Mesothelial cell of epicardium (in vitro differentiated cells): ENCODE measurements around the gene RPS2. TPM values are rescaled to one million over a fixed set of nuclear protein-coding genes. Genes with fewer than 3 reads are reported as not detected.

Experiments
- DNase-seq, 2 experiments: peaks; one replicate each; pipeline ENCODE4 v3.0.0; 2021; ENCODE audit warnings: low spot score in 2 of 2; ENCODE audit not compliant: unreplicated experiment in 2 of 2
- H3K27ac Mint-ChIP-seq: 2 replicates; pipeline ENCODE4 v1.8.0; 2021; ENCODE audit warnings: mixed read lengths
- H3K27me3 Mint-ChIP-seq: 2 replicates; pipeline ENCODE4 v1.8.0; 2021; ENCODE audit warnings: low read depth, mixed read lengths
- H3K36me3 Mint-ChIP-seq: 2 replicates; pipeline ENCODE4 v1.8.0; 2021; ENCODE audit warnings: mixed read lengths
- H3K4me1 Mint-ChIP-seq: 2 replicates; pipeline ENCODE4 v1.8.0; 2021; ENCODE audit warnings: mixed read lengths
- H3K4me3 Mint-ChIP-seq: 2 replicates; pipeline ENCODE4 v1.8.0; 2021; ENCODE audit warnings: mild to moderate bottlenecking, moderate library complexity, mixed read lengths
- H3K9me3 Mint-ChIP-seq: 2 replicates; pipeline ENCODE4 v1.8.0; 2021; ENCODE audit warnings: mixed read lengths
- CTCF ChIP-seq: fragments of 200-600 bp; sonication (generic); IDR thresholded peaks from one replicate; pipeline ENCODE4 v1.5.0; 2021; ENCODE audit warnings: antibody characterized with exemption; ENCODE audit not compliant: unreplicated experiment
- total RNA-seq: library from RNA; stranded (reverse); gene quantifications from 3 replicates; pipeline ENCODE4 v1.2.1, GENCODE V29; 2021

Gene RPS2
- total RNA-seq, 1 donor from 2014 or later, result 2,265 TPM

GRCh38 chr16:1973461-1974156, 9.0 kb upstream of the RPS2 start:
- Mint-ChIP-seq H3K36me3 (peaks cover 9% of the 10 kb centered on the region), H3K4me1 (peaks cover 22% of the 10 kb centered on the region), H3K9me3 (no peaks in the 10 kb centered on the region), H3K4me3 (peak overlapping the region; percentile 45), H3K27ac (no peak overlapping the region), H3K27me3 (peaks cover 6% of the 10 kb centered on the region)
- TF ChIP-seq CTCF, result no peak
- no peak for DNase-seq

GRCh38 chr16:1972490-1972877, 7.9 kb upstream of the RPS2 start:
- DNase-seq, result no peak
- H3K4me1 Mint-ChIP-seq, result peaks cover 22% of the 10 kb centered on the region
- H3K27me3 Mint-ChIP-seq, result peaks cover 1% of the 10 kb centered on the region
- TF ChIP-seq CTCF, result no peak
- H3K9me3 Mint-ChIP-seq, result no peaks in the 10 kb centered on the region
- peak overlapping the region; percentile 97 for H3K27ac Mint-ChIP-seq
- peaks cover 7% of the 10 kb centered on the region for H3K36me3 Mint-ChIP-seq
- peak overlapping the region; percentile 93 for H3K4me3 Mint-ChIP-seq

- Mint-ChIP-seq H3K27ac (peak within 1 kb of the TSS; percentile 97), H3K4me1 (peaks cover 22% of the 10 kb centered on the region), H3K36me3 (peaks cover 6% of the 10 kb centered on the region), H3K4me3 (peak within 1 kb of the TSS; percentile 93), H3K27me3 (no peaks in the 10 kb centered on the region), H3K9me3 (no peaks in the 10 kb centered on the region)
- peak; percentile 86 to 97 for DNase-seq
- no peak for TF ChIP-seq CTCF
These were observed 7.3 kb upstream of the RPS2 start, which contains the start of gene TBL3 for GRCh38 chr16:1971796-1972489. TBL3 (plus strand) TSS chr16:1972053; CDS start chr16:1972165, 112 bp downstream.

DNA sequence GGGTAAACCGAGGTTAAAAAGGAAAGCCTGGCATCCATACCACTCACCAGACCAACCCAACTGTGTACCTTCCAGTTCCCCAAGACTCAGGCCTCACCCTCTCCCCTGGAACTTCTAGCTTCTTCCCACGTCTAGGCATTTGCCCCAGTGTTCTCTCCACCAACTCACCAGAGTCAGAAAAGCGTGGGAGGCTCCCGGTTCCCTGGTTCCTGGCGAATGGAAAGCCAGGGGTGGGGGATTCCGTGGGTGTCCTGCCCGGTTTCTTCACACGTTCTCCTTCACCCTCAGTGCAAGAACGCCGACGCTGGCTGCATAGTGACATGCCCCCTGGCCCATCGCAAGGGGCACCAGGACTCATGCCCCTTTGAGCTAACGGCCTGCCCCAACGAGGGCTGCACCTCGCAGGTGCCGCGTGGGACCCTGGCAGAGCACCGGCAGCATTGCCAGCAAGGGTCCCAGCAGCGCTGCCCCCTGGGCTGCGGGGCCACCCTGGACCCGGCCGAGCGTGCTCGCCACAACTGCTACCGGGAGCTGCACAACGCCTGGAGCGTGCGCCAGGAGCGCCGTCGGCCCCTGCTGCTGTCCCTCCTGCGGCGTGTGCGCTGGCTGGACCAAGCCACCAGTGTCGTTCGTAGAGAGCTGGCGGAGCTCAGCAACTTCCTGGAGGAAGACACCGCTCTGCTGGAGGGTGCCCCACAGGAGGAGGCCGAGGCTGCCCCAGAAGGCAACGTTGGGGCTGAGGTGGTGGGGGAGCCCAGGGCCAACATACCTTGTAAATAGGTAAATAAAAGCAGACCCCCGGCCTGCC, 3.7 kb upstream of the RPS2 start:
- Mint-ChIP-seq H3K27ac (no peak overlapping the region), H3K4me3 (no peak overlapping the region), H3K4me1 (peaks cover 35% of the 10 kb centered on the region), H3K9me3 (no peaks in the 10 kb centered on the region), H3K36me3 (peaks cover 4% of the 10 kb centered on the region), H3K27me3 (no peaks in the 10 kb centered on the region)
- TF ChIP-seq CTCF, result no peak
- no peak for DNase-seq

DNA sequence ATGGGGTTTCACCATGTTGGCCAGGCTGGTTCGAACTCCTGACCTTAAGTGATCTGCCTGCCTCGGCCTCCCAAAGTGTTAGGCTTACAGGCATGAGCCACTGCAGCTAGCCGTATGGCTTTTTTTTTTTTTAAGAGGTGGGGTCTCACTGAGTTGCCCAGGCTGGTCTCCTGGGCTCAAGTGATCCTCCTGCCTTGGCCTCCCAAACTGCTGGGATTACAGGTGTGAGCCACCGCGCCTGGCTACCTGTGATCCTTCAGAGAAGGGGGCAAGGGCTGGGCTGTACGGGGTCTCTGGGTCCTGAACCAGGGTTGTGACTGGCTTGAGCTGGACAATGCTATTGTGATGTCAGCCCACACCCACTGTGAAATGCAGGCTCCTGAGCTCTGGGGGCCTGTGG, 1.8 kb upstream of the RPS2 start, which contains the start of gene RNF151:
Gene RNF151, plus strand, starts transcription at position 397 of the 400 bp plus-strand sequence. CDS start 26 bp downstream, outside the sequence.
- Mint-ChIP-seq H3K36me3 (peaks cover 6% of the 10 kb centered on the region), H3K27me3 (no peaks in the 10 kb centered on the region), H3K4me1 (peaks cover 26% of the 10 kb centered on the region), H3K4me3 (peak within 1 kb of the TSS; percentile 93), H3K9me3 (no peaks in the 10 kb centered on the region), H3K27ac (peak within 1 kb of the TSS; percentile 98)
- TF ChIP-seq CTCF, result no peak
- no peak for DNase-seq
